Measurements from ENCODE around the gene ACOT7. TPM values are rescaled to one million over a fixed set of nuclear protein-coding genes. Genes with fewer than 3 reads are reported as not detected.
"Not testable (repeated sequence)": the region's sequence is repeated elsewhere in the genome, so short reads cannot be mapped to it uniquely, and the experiment has no call there.

ACOT7 gene
- total RNA-seq, 1 donor from 2014 or later, result 107 TPM

DNA sequence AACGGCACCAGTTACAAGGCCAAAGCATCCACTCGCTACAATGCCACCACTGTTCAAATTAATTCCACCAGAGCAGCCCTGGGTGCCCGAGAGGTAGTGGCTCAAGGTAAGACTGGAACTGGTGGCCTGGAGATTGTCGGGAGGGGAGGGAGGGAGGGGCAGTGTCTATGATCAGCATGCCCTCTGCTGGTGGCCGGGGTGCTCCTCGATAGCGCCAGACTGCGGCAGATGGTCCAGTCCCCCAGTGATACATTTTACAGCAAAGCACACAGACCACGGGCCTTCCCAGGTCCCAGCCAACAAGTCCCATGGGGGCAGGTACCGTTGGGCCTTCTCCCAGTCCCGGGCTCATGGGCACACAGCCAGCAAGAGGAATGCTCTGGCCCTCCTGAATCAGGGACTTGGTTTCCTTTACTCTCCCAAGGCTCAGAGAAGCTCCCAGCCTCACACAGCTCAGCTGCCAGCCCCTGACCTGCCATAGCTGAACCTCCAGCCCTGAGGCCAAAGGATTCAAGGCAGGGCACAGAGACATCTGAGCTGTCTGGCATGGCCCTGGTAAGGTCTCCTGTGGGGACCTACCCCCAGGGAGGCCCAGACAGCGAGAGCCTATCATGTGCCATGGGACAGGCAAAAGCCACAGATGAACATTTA is 15.3 kb downstream of the ACOT7 start:
- H3K4me1 Mint-ChIP-seq, result no peaks in the 10 kb centered on the region
- H3K27me3 Mint-ChIP-seq (ENCODE audit: low read depth), result no peaks in the 10 kb centered on the region
- H3K27ac Mint-ChIP-seq (ENCODE audit: unreplicated experiment), result no peak overlapping the region
- DNase-seq (ENCODE audit: low read depth, low spot score), result no peak
- peaks cover 7% of the 10 kb centered on the region for H3K36me3 Mint-ChIP-seq (ENCODE audit: low read depth)
- H3K4me3 Mint-ChIP-seq, result no peak overlapping the region
- H3K9me3 Mint-ChIP-seq, result no peaks in the 10 kb centered on the region
- TF ChIP-seq, protein P1, sequence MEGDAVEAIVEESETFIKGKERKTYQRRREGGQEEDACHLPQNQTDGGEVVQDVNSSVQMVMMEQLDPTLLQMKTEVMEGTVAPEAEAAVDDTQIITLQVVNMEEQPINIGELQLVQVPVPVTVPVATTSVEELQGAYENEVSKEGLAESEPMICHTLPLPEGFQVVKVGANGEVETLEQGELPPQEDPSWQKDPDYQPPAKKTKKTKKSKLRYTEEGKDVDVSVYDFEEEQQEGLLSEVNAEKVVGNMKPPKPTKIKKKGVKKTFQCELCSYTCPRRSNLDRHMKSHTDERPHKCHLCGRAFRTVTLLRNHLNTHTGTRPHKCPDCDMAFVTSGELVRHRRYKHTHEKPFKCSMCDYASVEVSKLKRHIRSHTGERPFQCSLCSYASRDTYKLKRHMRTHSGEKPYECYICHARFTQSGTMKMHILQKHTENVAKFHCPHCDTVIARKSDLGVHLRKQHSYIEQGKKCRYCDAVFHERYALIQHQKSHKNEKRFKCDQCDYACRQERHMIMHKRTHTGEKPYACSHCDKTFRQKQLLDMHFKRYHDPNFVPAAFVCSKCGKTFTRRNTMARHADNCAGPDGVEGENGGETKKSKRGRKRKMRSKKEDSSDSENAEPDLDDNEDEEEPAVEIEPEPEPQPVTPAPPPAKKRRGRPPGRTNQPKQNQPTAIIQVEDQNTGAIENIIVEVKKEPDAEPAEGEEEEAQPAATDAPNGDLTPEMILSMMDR (conservative IDR thresholded peaks at IDR 0.05), result no peak

DNA sequence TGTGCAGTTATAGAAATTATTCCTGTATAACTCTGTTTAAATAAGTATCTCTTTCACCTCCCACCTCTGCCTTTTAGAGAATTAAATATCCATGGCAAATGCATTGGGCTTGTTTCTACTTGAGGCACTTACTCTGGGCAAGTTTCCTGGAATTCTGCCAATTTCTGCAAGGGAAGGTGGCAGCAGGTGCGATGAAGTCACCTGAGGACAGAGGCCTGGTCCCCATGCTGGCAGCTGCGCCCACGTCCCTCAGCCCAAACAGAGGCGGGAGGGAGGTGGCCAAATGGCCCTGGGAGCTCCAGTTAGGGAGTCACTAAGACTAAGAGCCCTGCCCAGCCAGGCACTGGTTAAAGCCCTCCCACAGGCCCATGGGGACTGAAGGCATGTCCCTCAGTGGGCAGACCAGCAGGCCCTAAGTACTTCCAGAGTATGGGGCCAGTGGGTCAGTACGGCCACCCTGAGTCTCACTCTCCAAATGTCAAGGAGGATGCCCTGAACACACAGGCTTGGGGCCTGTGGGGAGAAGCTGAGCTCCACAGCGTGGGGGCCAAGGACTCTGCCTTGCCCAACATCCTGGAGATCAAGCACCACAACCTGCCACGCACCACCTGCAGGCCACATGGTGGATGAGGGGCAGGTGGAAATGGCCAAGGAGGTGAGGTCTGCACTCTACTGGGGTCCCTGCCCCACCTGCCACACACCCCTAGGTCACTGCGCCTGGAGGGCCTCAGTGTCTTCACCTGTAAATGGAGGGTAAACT is 19.4 kb downstream of the ACOT7 start:
- Mint-ChIP-seq H3K9me3 (no peaks in the 10 kb centered on the region), H3K4me1 (no peaks in the 10 kb centered on the region), H3K27ac (ENCODE audit: unreplicated experiment) (no peak overlapping the region), H3K36me3 (ENCODE audit: low read depth) (no peaks in the 10 kb centered on the region), H3K27me3 (ENCODE audit: low read depth) (no peaks in the 10 kb centered on the region), H3K4me3 (no peak overlapping the region)
- no peak for DNase-seq (ENCODE audit: low read depth, low spot score)
- TF ChIP-seq, protein P1 (conservative IDR thresholded peaks at IDR 0.05), result no peak

DNA sequence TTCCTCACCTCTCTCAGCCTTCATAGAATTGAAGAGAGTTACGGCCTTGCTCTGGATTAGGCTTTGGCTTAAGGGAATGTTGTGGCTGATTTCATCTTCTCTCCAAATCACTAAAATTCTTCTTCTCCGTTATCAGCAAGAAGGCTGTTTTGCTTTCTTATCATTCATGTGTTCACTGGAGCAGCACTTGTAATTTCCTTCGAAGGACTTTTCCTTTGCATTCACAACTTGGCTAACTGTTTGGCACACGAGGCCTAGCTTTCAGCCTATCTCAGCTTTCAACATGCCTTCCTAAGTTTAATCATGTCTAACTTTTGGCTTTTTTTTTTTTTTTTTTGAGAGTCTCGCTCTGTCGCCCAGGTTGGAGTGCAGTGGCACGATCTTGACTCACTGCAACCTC is 21.3 kb downstream of the ACOT7 start:
- not testable (repeated sequence) for H3K9me3 Mint-ChIP-seq; DNase-seq (ENCODE audit: low read depth, low spot score); H3K4me1 Mint-ChIP-seq; H3K27me3 Mint-ChIP-seq (ENCODE audit: low read depth); H3K27ac Mint-ChIP-seq (ENCODE audit: unreplicated experiment); H3K4me3 Mint-ChIP-seq; H3K36me3 Mint-ChIP-seq (ENCODE audit: low read depth)

DNA sequence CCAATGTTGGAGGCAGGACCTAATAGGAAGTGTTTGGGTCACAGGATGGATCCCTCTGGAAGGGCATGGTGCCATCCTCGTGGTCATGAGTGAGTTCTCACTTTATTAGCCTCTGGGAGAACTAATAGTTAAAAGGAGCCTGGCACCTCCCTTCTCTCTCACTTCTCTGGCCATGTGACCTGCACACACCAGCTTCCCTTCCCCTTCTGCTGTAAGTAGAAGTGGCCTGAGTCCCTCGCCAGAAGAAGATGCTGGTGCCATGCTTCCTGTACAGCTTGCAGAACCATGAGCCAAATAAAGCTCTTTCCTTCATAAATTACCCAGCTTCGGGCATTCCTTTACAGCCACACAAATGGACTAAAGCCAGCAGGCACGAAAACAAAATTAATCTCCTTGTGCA is 23.6 kb downstream of the ACOT7 start:
- Mint-ChIP-seq H3K27me3 (ENCODE audit: low read depth) (no peaks in the 10 kb centered on the region), H3K27ac (ENCODE audit: unreplicated experiment) (no peak overlapping the region)
- TF ChIP-seq, protein P1 (conservative IDR thresholded peaks at IDR 0.05), result no peak

DNA sequence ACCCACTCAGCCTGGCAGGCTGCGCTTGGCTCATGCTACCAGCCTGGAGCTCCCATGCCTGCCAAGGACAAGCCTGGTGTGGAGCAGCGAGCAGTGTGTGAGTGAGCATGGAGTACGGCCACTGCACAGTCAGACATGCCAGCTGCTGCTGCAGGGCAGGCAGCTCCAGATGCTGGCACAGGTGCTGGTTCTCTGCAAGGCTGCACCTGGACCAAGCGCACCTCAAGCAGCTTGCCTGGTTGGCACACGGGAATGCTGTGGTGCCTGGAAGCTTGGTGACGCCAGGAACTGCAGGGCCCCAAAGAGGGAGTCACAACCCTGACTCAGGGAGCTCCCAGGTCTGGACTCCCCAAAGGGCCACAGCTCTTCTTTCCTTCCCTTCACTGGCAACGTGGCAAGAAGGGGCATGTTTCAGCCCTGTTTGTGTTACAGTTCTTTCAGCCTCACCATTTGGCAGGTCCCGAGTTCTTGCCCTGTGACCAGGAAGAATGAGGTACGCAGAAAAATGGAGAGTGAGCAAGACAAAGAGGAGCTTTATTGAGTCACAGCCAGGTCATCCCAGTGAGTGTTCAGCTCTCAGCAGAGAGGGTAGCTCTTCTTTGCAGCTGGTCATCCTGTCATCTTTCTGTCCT is 26.1 kb downstream of the ACOT7 start:
- Mint-ChIP-seq H3K27ac (ENCODE audit: unreplicated experiment) (peak overlapping the region; percentile 81), H3K4me3 (no peak overlapping the region), H3K4me1 (peaks cover 21% of the 10 kb centered on the region), H3K36me3 (ENCODE audit: low read depth) (peaks cover 10% of the 10 kb centered on the region), H3K9me3 (no peaks in the 10 kb centered on the region), H3K27me3 (ENCODE audit: low read depth) (no peaks in the 10 kb centered on the region)
- TF ChIP-seq, protein P1 (conservative IDR thresholded peaks at IDR 0.05), result no peak
- no peak for DNase-seq (ENCODE audit: low read depth, low spot score)

More for the DNA sequence above, 23.6 kb downstream of the ACOT7 start:
- no peak for DNase-seq (ENCODE audit: low read depth, low spot score)
- H3K36me3 Mint-ChIP-seq (ENCODE audit: low read depth), result no peaks in the 10 kb centered on the region
- H3K4me1 Mint-ChIP-seq, result peaks cover 10% of the 10 kb centered on the region
- no peak overlapping the region for H3K4me3 Mint-ChIP-seq
- no peaks in the 10 kb centered on the region for H3K9me3 Mint-ChIP-seq

DNA sequence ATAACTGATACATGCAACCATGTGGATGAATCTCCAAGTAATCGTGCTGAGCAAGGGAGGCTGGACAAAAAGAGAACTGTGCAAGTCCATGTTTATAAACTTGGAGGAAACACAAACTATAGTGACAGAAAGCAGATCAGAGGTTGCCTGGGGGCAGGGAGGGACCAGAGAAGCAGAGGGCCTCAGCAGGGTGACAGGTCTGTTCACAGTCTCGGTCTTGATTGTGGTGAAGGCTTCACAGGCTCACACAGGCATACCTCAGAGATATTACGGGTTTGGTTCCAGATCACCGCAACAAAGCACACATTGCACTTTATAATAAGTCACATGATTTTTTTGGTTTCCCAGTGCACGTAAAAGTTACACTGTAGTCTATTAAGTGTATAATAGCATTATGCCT is 28.5 kb downstream of the ACOT7 start:
- peaks cover 10% of the 10 kb centered on the region for H3K36me3 Mint-ChIP-seq (ENCODE audit: low read depth)
- DNase-seq (ENCODE audit: low read depth, low spot score), result no peak
- H3K4me1 Mint-ChIP-seq, result peaks cover 33% of the 10 kb centered on the region
- TF ChIP-seq, protein P1 (conservative IDR thresholded peaks at IDR 0.05), result no peak
- H3K9me3 Mint-ChIP-seq, result no peaks in the 10 kb centered on the region
- H3K27me3 Mint-ChIP-seq (ENCODE audit: low read depth), result no peaks in the 10 kb centered on the region
- no peak overlapping the region for H3K4me3 Mint-ChIP-seq
- H3K27ac Mint-ChIP-seq (ENCODE audit: unreplicated experiment), result no peak overlapping the region

Data from neural crest cell (in vitro differentiated cells).